Pancreas (tissue), 10 donors: ENCODE data around the gene POLQ. TPM values are rescaled to one million over a fixed set of nuclear protein-coding genes. Genes with fewer than 3 reads are reported as not detected.

Experiments used
- ATAC-seq, 4 donors: fragments of 200-7000 bp; cut with Tn5 transposase; one replicate each; pipeline versions ENCODE4 v1.8.0 to v1.9.1; 2020; ENCODE audit warnings: mild to moderate bottlenecking in 4 of 4, moderate library complexity in 4 of 4
- DNase-seq, 6 donors: peaks; one replicate each; pipeline ENCODE4 v3.0.0-alpha.2; 2020
- FAIRE-seq: peaks from 2 replicates; lab custom pipeline; 2012; peaks lifted over from hg19 to GRCh38; lab: Jason Lieb, UNC
- H3K27ac ChIP-seq, 4 donors: fragments of 200-600 bp; sonication (generic); 1 replicate in 3 of 4; 2 replicates in 1 of 4; pipeline versions ENCODE4 v1.5.0 to v1.8.0; 2020
- H3K27me3 ChIP-seq, 4 donors: fragments of 200-600 bp; one replicate each; pipeline ENCODE4 v1.8.0; 2021
- H3K36me3 ChIP-seq, 3 donors: fragments of 200-600 bp; sonication (generic) in 1 of 3; one replicate each; pipeline versions ENCODE4 v1.5.0 to v1.8.0; 2020 to 2021
- H3K4me1 ChIP-seq, 3 donors: fragments of 200-600 bp; one replicate each; pipeline ENCODE4 v1.8.0; 2021
- H3K4me3 ChIP-seq, 4 donors: fragments of 200-600 bp; sonication (generic) in 2 of 4; one replicate each; pipeline versions ENCODE4 v1.5.0 to v1.8.0; 2020 to 2021
- H3K9me3 ChIP-seq, 4 donors: fragments of 200-600 bp; one replicate each; pipeline ENCODE4 v1.8.0; 2021
- WGBS, 2 donors: extraction: QIAGEN DNeasy Blood & Tissue Kit; methylation state at CpG; one replicate each; pipeline ENCODE4 v1.1.7; 2013; 5-methylcytosine and 5-hydroxymethylcytosine counted together
- intact Hi-C, 3 donors: fragments of 100-400 bp; cut with DNase I; formaldehyde crosslinking; loops; one replicate each; pipeline versions ENCODE4 v1.11.1 to v1.14.2; 2022
- polyA plus RNA-seq, 2 donors: library from polyadenylated mRNA; stranded (reverse); fragments of 200-250 nt; gene quantifications; one replicate each; pipeline ENCODE4 v1.2.3, GENCODE V29; 2013
- total RNA-seq, 6 donors: library from RNA; stranded (reverse); fragmentation: NEBNext Ultra II Directional in 4 of 6; extraction: Animal tissue kit (Norgen Biotek cat#: 25700) in 4 of 6; gene quantifications; one replicate each; pipeline versions ENCODE4 v1.2.1 to v1.2.4, GENCODE V29; 2021 to 2023
- TF ChIP-seq, protein P1 (sequence below), 4 donors: fragments of 200-600 bp; sonication (generic) in 3 of 4; IDR thresholded peaks; one replicate each; pipeline versions ENCODE4 v1.5.0 to v1.8.0; 2021; ENCODE audit warnings: antibody characterized with exemption in 4 of 4
- donor health status: healthy with polysubstance abuse.
- donor health status: DM: no; HTN: no; CAD: no; lungs with moderate emphysema.
- donor health status: DM: no; HTN: no; CAD: no.
- donor health status: control.
- donor health status: control.
- donor health status: Bipolar disorder and iron deficiency.
- donor health status: DM: yes; HTN: yes; CAD: no.
- donor health status: DM: no; HTN: no; CAD: no.
- donor health status: DM: no; HTN: no; CAD: no.
- donor health status: DM: yes; HTN: yes; CAD: no.

Gene POLQ
- total and polyA plus RNA-seq, 8 donors = under 0.01 to 0.49 (median 0.11) TPM

DNA sequence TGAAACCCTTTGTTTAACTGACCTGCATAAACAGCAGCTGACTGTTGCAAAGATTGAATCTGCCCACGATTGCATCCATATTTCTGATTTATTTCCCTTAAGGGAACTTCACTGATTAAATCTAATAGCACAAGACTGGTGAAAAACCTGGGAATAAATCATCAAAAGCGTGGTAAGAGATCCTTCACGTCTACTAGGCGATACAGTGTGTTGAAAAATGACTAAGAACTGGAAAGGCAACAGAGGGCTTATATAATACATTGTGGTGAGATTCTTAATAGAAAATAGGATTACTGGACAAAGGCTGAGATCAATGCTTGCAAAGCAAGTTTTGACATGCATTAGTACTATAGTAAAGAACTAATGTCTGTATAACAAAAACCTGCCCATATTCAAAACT, 49.0 kb downstream of the POLQ start:
- intact Hi-C loops = no loop called here
- Histone ChIP-seq H3K4me1 (no peaks in the 10 kb centered on the region), H3K9me3 (no peaks in the 10 kb centered on the region), H3K4me3 (no peak overlapping the region), H3K36me3 (no peaks in the 10 kb centered on the region), H3K27me3 (no peaks in the 10 kb centered on the region), H3K27ac (no peak overlapping the region)
- FAIRE-seq (no peak), ATAC-seq (no peak), DNase-seq (no peak)
- 90 to 92% methylated on average over 4 of the region's 4 CpGs for WGBS, 2 donors
- TF ChIP-seq, protein P1, sequence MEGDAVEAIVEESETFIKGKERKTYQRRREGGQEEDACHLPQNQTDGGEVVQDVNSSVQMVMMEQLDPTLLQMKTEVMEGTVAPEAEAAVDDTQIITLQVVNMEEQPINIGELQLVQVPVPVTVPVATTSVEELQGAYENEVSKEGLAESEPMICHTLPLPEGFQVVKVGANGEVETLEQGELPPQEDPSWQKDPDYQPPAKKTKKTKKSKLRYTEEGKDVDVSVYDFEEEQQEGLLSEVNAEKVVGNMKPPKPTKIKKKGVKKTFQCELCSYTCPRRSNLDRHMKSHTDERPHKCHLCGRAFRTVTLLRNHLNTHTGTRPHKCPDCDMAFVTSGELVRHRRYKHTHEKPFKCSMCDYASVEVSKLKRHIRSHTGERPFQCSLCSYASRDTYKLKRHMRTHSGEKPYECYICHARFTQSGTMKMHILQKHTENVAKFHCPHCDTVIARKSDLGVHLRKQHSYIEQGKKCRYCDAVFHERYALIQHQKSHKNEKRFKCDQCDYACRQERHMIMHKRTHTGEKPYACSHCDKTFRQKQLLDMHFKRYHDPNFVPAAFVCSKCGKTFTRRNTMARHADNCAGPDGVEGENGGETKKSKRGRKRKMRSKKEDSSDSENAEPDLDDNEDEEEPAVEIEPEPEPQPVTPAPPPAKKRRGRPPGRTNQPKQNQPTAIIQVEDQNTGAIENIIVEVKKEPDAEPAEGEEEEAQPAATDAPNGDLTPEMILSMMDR (IDR thresholded peaks at IDR 0.05) = no peak

- H3K9me3 ChIP-seq = no peaks in the 10 kb centered on the region
- intact Hi-C loops = no loop called here
- no peak for DNase-seq
- no peaks in the 10 kb centered on the region for H3K4me1 ChIP-seq
- no peaks in the 10 kb centered on the region for H3K27me3 ChIP-seq
- no peak overlapping the region for H3K4me3 ChIP-seq
- 85 to 92% methylated on average over 5 of the region's 5 CpGs for WGBS, 2 donors
- H3K27ac ChIP-seq = no peak overlapping the region
- ATAC-seq = no peak
- TF ChIP-seq, protein P1 (IDR thresholded peaks at IDR 0.05) = no peak
- H3K36me3 ChIP-seq = no peaks in the 10 kb centered on the region
- FAIRE-seq = no peak
These were observed 52.4 kb downstream of the POLQ start for GRCh38 chr3:121493431-121493830.

DNA sequence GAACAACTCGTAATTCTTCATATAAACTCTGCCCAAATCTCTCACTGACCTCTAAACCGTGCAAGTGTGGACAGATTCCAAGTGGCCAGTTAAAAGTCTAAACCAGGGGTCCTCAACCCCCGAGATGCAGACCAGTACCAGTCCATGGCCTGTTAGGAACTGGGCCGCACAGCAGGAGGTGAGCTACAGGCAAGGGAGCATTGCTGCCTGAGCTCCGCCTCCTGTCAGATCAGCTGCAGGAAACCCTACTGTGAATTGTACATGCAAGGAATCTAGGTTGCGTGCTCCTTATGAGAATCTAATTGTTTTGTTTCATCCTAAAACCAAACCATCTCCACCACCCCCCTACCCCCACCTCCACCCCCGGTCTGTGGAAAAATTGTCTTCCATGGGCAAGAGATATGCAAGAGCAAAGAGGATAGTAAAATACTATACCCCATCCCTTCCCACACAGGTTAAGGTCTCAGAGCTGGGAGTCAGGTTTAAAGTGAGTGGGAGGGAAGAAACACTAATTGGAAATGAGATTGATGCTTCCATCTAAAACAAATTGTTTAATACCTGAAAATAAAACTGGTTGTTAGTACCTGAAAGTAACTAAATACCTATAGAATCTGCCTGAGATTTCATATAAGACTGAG, 54.0 kb downstream of the POLQ start:
- 95 to 97% methylated on average over 7 of the region's 7 CpGs for WGBS, 2 donors
- Histone ChIP-seq H3K4me1 (no peaks in the 10 kb centered on the region), H3K27me3 (no peaks in the 10 kb centered on the region), H3K4me3 (no peak overlapping the region), H3K9me3 (no peaks in the 10 kb centered on the region), H3K27ac (no peak overlapping the region), H3K36me3 (no peaks in the 10 kb centered on the region)
- TF ChIP-seq, protein P1 (IDR thresholded peaks at IDR 0.05) = no peak
- no peak for FAIRE-seq
- ATAC-seq = no peak
- intact Hi-C loops = no loop called here
- DNase-seq = no peak

DNA sequence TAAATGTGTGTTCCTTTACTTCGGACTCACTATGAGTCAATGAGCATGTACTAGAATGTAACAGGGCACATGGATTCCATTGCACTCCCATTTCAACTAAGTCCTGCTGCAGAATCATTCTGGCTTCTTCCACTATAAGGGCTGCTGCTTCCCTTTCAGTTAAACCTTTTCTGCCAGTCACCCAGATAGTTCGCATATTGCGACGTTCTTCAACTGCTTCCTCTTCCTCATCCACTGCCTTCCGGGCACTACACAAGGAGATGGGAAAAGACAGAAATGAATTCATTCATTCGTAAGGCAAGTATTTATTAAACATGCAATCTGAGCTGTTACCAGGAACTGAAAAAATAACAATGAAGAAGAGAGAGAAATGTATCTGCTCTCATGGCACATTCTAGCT, 55.6 kb downstream of the POLQ start:
- intact Hi-C loops = no loop called here
- ATAC-seq = no peak
- DNase-seq = no peak
- no peaks in the 10 kb centered on the region for H3K36me3 ChIP-seq
- H3K27me3 ChIP-seq = no peaks in the 10 kb centered on the region
- no peak overlapping the region for H3K27ac ChIP-seq
- H3K4me1 ChIP-seq = no peaks in the 10 kb centered on the region
- no peaks in the 10 kb centered on the region for H3K9me3 ChIP-seq
- no peak for FAIRE-seq
- TF ChIP-seq, protein P1 (IDR thresholded peaks at IDR 0.05) = no peak
- WGBS, 2 donors = 95% methylated on average over 6 of the region's 6 CpGs
- no peak overlapping the region for H3K4me3 ChIP-seq

DNA sequence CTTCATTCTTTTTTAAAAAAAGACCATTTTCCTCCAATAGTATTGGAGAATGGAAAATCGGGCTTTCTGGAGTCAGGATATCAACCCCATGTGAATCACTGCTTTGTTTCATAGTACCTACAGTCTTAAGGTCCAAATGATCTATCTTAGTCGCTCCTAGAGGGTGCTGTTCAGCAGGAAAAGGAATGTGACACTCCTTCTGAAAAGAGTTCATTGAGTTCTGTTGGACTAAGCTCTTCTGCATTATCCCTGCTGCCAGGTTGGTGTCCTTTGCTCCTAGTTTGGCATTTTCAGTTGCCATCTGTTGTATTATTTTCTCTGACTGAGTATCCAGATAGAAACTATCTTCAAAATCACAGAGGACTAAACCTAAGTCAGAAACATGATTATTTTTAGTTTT, 57.2 kb downstream of the POLQ start:
- WGBS, 2 donors = 71 to 83% methylated on average over 2 of the region's 2 CpGs
- TF ChIP-seq, protein P1 (IDR thresholded peaks at IDR 0.05) = no peak
- Histone ChIP-seq H3K27me3 (no peaks in the 10 kb centered on the region), H3K36me3 (no peaks in the 10 kb centered on the region), H3K27ac (no peak overlapping the region), H3K4me1 (no peaks in the 10 kb centered on the region), H3K4me3 (no peak overlapping the region), H3K9me3 (no peaks in the 10 kb centered on the region)
- no peak for FAIRE-seq
- DNase-seq = no peak
- intact Hi-C loops = no loop called here
- ATAC-seq = no peak
